NK-92 (cell line): ENCODE results near the gene ALDH1A2.
"Not testable (repeated sequence)": the region's sequence is repeated elsewhere in the genome, so short reads cannot be mapped to it uniquely, and the experiment has no call there.

Experiments used
- DNase-seq: peaks from one replicate; lab custom pipeline; 2025; ENCODE audit not compliant: unreplicated experiment; lab: John Stamatoyannopoulos, UW

ALDH1A2 gene

DNA sequence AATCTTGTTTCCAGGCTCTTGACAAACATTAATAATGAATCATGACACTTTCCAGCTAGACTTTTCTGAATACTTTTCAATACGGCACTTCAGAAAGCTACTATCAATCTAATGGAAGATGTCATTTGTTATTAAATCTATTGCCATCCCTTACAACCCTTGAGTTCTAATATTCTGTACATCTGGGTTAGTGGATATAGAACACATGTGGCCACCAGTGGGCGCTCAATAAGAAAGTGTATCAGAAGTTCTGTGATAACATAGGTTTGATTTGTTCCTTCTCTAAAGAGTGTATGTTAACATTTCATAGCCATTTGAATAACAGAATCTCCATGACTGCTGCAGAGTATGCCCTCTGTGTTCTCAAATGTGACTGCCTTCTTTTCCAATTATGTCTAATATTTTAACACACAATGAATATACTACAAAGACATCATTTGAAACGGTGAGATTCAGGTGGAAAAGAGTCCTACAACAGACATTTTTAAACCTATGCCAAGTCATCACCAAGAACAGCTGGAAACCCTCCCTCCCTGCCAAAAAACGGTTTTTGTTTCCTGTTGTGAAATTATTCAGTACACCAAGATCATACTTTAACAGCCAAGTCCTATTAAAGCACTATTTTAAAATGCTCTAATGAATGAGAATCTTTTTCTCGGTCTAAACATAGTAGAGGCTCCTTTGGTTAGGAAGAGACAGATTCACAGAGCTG, 22.2 kb downstream of the ALDH1A2 start:
- DNase-seq, result no peak

DNA sequence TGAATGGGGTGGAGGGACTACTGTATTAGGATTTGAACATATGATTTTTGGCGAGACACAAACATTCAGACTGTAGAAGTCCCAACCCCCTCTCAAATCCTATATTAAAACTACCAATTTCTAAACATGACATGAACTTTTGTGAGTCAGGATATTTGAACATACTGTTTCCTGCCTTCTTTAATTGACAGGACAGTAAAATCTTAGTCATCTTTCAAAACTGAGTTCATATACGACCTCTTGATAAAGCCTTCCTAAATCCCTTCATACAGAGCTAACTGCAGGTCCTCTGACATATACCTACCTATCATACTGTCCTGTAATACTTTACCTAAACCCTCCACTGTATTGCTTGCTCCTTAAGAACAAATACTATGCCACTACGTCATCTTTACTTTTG, 23.5 kb downstream of the ALDH1A2 start:
- DNase-seq, result no peak

GRCh38 chr15:58040150-58040549, 25.4 kb downstream of the ALDH1A2 start:
- no peak for DNase-seq

DNA sequence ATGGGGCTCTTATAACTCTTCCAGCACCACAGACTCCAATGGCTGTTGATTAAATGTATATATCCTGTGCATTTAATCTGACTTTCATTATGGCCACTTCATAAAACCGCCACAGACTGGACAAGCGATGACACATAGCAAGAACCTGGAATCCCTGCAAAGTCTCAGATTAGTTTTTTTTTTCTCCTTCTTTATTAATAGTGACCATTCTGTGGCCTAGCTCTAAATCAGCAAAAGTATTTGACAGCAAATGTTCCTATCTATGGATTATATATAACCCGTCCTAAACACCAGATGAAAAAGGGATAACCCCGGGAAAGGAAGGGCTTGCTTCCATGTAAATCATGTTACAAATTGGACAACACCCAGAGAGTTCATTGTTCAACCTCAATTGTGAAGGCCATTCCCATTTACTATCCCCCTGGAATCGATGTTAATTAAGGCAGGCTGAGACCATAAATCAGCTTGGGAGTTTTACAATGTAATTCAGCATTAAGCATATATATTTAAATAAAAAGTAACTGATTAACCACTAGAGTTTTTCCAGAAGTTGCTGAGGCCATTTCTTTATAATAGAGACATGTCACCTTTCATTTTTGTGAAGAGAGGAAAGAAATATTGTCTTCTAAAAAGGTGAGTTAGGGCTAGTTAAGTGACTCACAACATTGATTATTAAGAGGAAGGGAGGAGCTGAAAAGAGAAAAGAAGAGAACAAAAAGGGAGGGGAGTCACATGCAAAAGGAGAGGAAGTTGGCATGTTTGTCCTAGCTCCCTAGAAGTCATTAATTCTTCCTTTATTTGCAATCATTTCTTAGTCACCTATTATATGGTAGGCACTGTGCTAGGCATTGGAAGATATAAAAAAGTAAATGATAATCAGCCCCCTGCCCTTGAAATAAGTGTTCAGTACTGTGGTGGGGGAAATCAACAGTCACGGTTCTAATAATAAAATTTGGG, 26.2 kb downstream of the ALDH1A2 start:
- no peak for DNase-seq

DNA sequence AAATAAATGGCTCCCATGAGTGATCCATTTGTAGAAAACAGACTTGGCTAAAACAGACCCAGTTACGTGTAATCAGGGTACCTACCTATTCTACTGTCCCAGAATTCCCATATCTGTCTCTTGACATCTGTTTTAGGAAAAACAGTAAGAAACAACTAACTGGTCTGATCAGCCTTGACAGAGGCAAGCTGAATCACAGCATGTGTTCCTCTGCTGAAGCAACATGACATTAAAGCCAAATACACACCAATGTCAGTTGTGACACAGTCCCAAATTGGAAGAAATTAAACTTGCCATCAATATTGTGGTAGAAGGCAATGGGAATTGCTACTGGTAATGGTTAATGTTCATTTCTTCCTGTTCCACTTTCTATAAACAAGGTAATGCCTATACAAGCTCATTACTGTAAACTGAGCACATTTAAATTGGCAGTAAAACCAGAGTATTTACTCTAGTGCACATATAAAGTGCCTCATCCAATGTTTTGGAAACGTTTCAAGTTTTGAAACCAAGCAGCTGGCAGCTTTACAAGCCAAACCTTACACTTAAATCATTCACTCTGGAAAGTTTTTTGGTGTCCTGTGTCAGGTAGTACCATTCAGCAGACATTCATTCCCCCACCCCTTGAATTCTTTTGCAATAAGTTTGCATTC, 27.0 kb downstream of the ALDH1A2 start:
- no peak for DNase-seq

GRCh38 chr15:58037723-58038301, 27.7 kb downstream of the ALDH1A2 start:
- no peak for DNase-seq

DNA sequence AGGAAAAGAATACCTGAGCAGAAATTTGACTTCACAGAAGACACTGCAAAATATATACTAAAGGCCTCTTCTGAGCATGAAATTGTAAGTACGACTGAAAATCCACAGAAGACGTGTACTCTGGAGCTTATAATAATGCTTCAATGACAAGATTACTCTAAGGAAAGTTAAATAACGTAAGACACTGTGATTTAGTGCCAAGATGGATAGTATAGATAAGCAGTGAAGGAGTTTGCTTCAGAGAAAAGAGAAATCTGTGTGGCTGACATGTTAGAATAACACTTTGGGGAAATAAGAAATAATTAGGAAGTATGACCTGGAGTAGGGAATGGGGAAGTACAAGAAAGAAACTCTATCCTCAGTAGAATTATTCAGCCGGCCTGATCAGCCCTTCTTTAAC, 28.9 kb downstream of the ALDH1A2 start:
- DNase-seq, result no peak

GRCh38 chr15:58028392-58028791, 37.1 kb downstream of the ALDH1A2 start:
- not testable (repeated sequence) for DNase-seq

- no peak for DNase-seq
These were observed 39.0 kb downstream of the ALDH1A2 start for GRCh38 chr15:58026552-58026951.

DNA sequence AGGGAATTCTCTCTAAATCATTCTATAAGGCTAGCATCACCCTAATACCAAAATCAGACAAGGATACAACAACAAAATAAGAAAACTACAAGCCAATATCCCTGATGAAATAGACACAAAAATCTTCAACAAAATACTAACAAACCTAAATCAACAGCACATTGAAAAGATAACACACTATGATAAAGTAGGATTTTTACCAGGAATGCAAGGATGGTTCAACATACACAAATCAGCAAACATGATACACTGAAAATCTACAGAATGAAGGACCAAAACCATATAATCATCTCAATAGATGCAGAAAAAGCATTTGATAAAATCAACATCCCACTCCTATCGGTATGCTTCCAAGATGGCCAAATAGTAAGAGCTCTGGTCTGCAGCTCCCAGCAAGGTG, 39.5 kb downstream of the ALDH1A2 start:
- DNase-seq, result no peak

DNA sequence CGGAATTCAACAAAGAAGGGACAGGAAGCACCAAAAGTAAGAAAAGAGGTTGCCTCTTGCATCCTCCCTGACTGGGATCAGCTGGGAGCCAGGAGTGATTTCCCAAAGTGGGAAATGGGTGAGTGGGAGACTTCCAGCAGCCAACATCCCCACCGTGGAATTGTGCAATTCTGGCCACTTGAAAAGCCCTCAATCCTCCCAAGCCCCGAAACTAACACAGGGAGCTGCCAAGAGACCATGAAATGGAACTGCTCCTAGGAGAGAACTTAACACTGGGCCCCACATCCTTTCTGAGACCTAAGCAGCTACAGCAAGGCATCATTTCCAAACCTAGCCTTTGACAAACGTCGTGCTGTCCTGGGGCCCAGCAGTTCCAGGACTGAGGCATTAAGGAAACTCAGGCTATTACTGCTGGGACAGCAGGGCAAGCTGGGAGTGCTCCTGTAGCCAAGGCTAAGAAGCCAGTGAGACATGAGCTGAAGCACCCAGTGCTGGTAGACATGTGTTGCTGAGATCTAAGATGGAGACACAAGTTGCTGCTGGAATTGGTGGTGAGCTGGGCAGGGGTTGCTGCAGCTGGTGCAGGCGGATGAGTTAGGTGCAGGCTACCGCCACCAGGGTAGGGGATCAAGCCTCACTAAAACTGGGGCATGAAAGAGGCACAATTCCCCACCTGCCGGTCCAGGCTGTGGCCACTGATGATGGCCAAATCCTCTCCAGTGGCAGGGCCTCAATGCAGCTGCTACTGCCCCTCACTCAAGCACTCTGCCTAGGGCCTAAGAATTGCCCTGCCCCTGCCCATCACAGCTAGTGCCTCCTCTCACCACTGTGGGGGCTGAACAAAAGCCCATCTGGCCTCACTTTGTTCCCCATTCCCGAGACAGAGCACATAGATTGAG, 43.9 kb downstream of the ALDH1A2 start:
- DNase-seq, result no peak

DNA sequence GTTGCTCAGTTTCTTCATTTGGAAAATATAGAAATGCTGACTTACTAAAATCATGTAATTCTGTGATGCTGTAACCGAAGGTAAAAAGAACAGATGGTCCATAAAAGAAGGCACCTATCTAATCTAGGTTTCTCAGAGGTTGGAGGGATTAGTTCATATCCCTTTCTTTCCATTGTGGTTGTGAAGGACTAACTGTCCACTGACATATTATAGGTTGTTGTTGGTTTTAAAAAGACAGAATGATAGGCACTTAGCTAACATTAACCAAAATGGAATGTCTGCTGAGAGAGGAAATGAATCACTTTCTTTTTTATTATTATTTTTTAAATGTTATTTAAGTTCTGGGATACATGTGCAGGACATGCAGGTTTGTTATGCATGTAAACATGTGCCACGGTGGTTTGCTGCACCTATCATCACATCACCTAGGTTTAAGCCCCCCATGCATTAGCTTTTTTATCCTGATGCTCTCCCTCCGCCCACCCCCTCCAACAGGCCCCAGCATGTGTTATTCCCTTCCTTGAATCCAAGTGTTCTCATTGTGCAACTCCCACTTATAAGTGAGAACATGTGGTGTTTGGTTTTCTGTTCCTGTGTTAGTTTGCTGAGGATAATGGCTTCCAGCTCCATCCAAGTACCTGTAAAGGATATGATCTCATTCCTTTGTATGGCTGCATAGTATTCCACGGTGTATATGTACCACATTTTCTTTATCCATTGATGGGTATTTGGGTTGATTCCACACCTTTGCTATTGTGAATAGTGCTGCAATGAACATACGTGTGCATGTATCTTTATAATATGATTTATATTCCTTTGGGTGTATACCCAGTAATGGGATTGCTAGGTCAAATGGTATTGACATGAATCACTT, 45.8 kb downstream of the ALDH1A2 start:
- DNase-seq, result no peak

DNA sequence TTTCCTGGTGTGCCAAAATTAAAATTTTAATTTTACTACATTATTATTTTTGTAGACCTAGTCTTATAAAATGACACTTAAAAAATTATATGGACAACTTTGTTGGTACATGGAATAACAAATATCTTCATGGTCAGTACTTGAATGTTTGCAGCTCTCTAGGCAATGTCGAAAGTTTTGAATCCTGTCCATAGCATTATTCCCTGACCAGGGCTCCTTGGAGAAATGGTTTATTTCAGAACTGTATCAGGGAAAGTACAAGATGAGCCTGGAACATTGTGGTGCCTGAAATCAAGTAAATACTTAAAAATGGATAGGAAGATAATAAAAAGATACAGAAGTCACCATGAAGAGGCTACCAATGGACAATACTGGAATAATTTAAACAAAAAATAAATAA, 47.6 kb downstream of the ALDH1A2 start:
- no peak for DNase-seq

DNA sequence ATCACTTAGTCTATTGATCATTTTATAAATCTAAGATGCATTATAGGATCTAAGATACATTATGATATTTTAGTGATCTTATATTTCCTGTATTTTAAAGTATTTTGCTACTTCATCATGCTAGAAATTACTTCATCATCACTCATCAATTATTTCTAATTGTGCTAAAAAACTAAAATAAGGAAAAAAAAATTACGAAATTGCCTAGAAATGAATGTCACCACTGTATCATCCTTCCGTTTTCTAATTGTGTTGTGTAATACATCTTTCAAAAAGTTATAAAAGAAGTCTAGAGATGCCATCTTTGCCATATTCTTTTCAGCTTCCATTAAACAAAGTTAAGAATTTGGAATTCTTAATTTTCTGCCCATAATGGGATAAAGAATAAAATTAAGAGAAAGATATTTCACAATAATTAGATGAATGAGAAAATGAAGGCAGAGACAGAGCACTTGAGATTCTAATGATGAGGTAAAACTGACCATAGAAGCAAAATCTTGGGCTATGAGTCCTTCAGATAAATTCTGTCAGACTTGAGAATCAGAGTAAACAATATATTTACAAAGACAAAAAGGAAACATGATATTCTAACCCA, 48.8 kb downstream of the ALDH1A2 start:
- DNase-seq, result no peak

DNA sequence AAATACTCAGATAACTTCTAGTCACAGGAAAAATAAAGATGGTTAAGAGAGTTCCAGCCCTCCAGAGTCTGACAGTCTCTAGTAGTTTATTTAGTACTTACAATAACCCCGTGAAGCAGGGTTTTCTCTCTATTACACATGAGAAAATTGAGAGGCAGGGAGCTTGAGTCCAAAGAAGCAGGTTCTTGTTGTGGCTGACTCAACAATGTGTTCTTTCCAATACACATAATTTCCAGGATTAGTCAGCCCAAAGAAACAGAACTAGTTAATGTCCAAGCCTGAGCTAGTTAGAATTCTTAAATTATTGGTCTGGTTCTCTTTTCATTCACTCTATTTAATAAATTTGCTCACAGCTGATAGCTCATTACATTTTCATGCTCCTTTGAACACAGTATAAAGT, 49.9 kb downstream of the ALDH1A2 start:
- DNase-seq, result no peak

GRCh38 chr15:58014470-58014869, 51.0 kb downstream of the ALDH1A2 start:
- DNase-seq, result no peak

DNA sequence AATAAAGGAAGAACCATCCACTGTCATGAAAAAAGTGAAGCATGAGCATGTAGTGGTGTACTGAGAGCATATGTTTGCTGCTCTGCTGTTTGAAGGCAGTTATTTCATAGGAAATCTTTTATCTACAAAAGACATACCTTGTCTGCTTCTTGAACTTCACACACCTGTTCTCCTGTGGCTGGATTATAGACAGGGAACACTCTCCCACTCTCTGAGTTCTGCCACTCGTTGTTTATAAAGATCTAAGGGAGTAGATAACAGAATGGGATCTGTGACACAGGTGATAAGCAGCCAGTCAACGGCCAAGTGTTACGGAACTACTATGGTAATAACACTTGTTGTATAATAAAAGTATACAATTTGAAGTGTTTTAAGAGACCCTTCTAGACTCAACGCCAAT, 51.5 kb downstream of the ALDH1A2 start:
- DNase-seq, result no peak

- no peak for DNase-seq
These were observed 54.5 kb downstream of the ALDH1A2 start for GRCh38 chr15:58010983-58011382.

DNA sequence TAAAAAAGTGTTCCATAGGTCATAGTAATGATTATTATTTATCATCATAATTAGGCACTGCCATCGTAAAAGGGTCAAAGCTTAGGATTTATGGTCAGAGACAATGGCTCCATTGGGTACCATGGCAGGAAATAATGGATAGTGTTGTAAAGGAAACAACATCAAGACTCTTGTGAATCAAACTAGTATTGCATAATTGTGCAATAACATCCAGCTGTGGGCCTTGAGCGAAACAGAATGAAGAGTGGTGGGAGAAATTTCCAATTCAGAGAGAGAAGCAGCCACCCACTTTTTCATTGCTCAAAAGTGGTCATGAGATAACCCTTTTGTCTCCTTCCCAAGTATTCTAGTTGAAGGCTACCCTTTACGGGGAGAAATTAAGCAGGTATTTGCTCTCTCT, 61.7 kb downstream of the ALDH1A2 start:
- no peak for DNase-seq
